ENCODE measurements around the gene EDEM1.

The EDEM1 gene

GRCh38 chr3:5255404-5256344, 68.2 kb downstream of the EDEM1 start:
- TF ChIP-seq CTCF (IDR thresholded peaks at IDR 0.05; ENCODE audit: poor library complexity, severe bottlenecking): no peak
- ATAC-seq (ENCODE audit: low read depth) (no peak; the same call in 2 of the 3 replicates), DNase-seq (ENCODE audit: low spot score) (no peak)
- Histone ChIP-seq H3K36me3 (ENCODE audit: low read depth) (no peaks in the 10 kb centered on the region), H3K9me3 (ENCODE audit: severe bottlenecking) (no peaks in the 10 kb centered on the region), H3K27ac (ENCODE audit: poor library complexity, severe bottlenecking) (no peak overlapping the region), H3K4me3 (ENCODE audit: severe bottlenecking) (no peak overlapping the region), H3K4me1 (ENCODE audit: insufficient read depth, poor library complexity, severe bottlenecking) (no peaks in the 10 kb centered on the region), H3K27me3 (ENCODE audit: insufficient read depth, poor library complexity, severe bottlenecking) (no peaks in the 10 kb centered on the region)

GRCh38 chr3:5258526-5258925, 71.0 kb downstream of the EDEM1 start:
- H3K4me1 ChIP-seq (ENCODE audit: insufficient read depth, poor library complexity, severe bottlenecking): no peaks in the 10 kb centered on the region
- no peak overlapping the region for H3K27ac ChIP-seq (ENCODE audit: poor library complexity, severe bottlenecking)
- no peak for ATAC-seq (ENCODE audit: low read depth)
- no peak for DNase-seq (ENCODE audit: low spot score)
- H3K36me3 ChIP-seq (ENCODE audit: low read depth): no peaks in the 10 kb centered on the region
- no peaks in the 10 kb centered on the region for H3K27me3 ChIP-seq (ENCODE audit: insufficient read depth, poor library complexity, severe bottlenecking)
- no peaks in the 10 kb centered on the region for H3K9me3 ChIP-seq (ENCODE audit: severe bottlenecking)
- no peak overlapping the region for H3K4me3 ChIP-seq (ENCODE audit: severe bottlenecking)
- no peak for TF ChIP-seq CTCF (IDR thresholded peaks at IDR 0.05; ENCODE audit: poor library complexity, severe bottlenecking)

GRCh38 chr3:5260992-5261501, 73.5 kb downstream of the EDEM1 start:
- Histone ChIP-seq H3K36me3 (ENCODE audit: low read depth) (no peaks in the 10 kb centered on the region), H3K4me1 (ENCODE audit: insufficient read depth, poor library complexity, severe bottlenecking) (no peaks in the 10 kb centered on the region), H3K4me3 (ENCODE audit: severe bottlenecking) (no peak overlapping the region), H3K9me3 (ENCODE audit: severe bottlenecking) (no peaks in the 10 kb centered on the region), H3K27ac (ENCODE audit: poor library complexity, severe bottlenecking) (no peak overlapping the region), H3K27me3 (ENCODE audit: insufficient read depth, poor library complexity, severe bottlenecking) (no peaks in the 10 kb centered on the region)
- DNase-seq (ENCODE audit: low spot score) (no peak), ATAC-seq (ENCODE audit: low read depth) (no peak)
- no peak for TF ChIP-seq CTCF (IDR thresholded peaks at IDR 0.05; ENCODE audit: poor library complexity, severe bottlenecking)

GRCh38 chr3:5262507-5262906, 75.0 kb downstream of the EDEM1 start:
- Histone ChIP-seq H3K27me3 (ENCODE audit: insufficient read depth, poor library complexity, severe bottlenecking) (no peaks in the 10 kb centered on the region), H3K4me1 (ENCODE audit: insufficient read depth, poor library complexity, severe bottlenecking) (no peaks in the 10 kb centered on the region), H3K9me3 (ENCODE audit: severe bottlenecking) (no peaks in the 10 kb centered on the region), H3K4me3 (ENCODE audit: severe bottlenecking) (no peak overlapping the region), H3K36me3 (ENCODE audit: low read depth) (no peaks in the 10 kb centered on the region), H3K27ac (ENCODE audit: poor library complexity, severe bottlenecking) (no peak overlapping the region)
- no peak for TF ChIP-seq CTCF (IDR thresholded peaks at IDR 0.05; ENCODE audit: poor library complexity, severe bottlenecking)
- ATAC-seq (ENCODE audit: low read depth) (no peak), DNase-seq (ENCODE audit: low spot score) (no peak)
